ENCODE results near the gene GADL1.

DNA sequence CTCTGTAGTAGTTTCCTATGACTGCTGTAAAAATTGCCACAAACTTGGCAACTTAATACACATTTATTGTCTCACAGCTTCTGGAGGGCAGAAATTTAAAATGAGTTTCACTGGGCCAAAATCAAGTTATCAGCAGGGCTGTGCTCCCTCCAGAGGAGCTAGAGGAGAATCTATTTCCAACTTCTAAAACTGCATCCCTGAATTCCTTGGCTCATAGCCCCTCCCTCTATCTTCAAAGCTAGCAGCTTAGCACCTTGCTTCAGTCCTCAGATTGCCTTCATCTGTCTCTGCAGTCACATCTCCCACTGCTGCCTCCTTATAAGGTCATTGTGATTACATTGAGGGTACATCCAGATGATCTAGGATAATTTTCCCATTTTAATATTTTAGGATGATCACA lies 17.8 kb upstream of the GADL1 start:
- TF ChIP-seq SP1 (IDR thresholded peaks at IDR 0.05), result no peak
- TF ChIP-seq BHLHE40 (IDR thresholded peaks at IDR 0.05; ENCODE audit: borderline replicate concordance), result no peak
- TF ChIP-seq LEF1 (IDR thresholded peaks at IDR 0.05; ENCODE audit: borderline replicate concordance), result no peak
- no peak for TF ChIP-seq ELF4 (IDR thresholded peaks at IDR 0.05)
